NCI-H446 treated with DMSO at 0.1 percent for 48 hours (cell line): ENCODE data around the gene SLC7A4.
"Not testable (repeated sequence)": the region's sequence is repeated elsewhere in the genome, so short reads cannot be mapped to it uniquely, and the experiment has no call there.

Experiments used
- DNase-seq: peaks from one replicate; lab custom pipeline; 2025; lab: John Stamatoyannopoulos, UW

SLC7A4 gene

GRCh38 chr22:21041937-21042336, 9.6 kb upstream of the SLC7A4 start:
- no peak for DNase-seq

- DNase-seq = not testable (repeated sequence)
These were observed 6.8 kb upstream of the SLC7A4 start for GRCh38 chr22:21039158-21039557.

- no peak for DNase-seq
These were observed 6.0 kb upstream of the SLC7A4 start for GRCh38 chr22:21038405-21038804.

GRCh38 chr22:21034989-21035388, 2.6 kb upstream of the SLC7A4 start:
- DNase-seq = no peak

- no peak for DNase-seq
These were observed 1.5 kb upstream of the SLC7A4 start for GRCh38 chr22:21033895-21034294.

GRCh38 chr22:21032868-21033688, 717 bp upstream of the SLC7A4 start:
- no peak for DNase-seq

GRCh38 chr22:21031545-21032036, 770 bp downstream of the SLC7A4 start:
- no peak for DNase-seq

GRCh38 chr22:21030621-21031544, 1.5 kb downstream of the SLC7A4 start:
- no peak for DNase-seq

- no peak for DNase-seq
These were observed 2.3 kb downstream of the SLC7A4 start for GRCh38 chr22:21030032-21030431.

- DNase-seq = no peak
These were observed 2.8 kb downstream of the SLC7A4 start for GRCh38 chr22:21029486-21030025.

GRCh38 chr22:21028277-21029251, 3.8 kb downstream of the SLC7A4 start:
- no peak for DNase-seq

GRCh38 chr22:21026783-21027692, 5.3 kb downstream of the SLC7A4 start:
- DNase-seq = peak; percentile 30

- no peak for DNase-seq
These were observed 6.3 kb downstream of the SLC7A4 start for GRCh38 chr22:21025763-21026755.

- DNase-seq = no peak
These were observed 7.1 kb downstream of the SLC7A4 start for GRCh38 chr22:21025266-21025665.

- DNase-seq = no peak
These were observed 9.3 kb downstream of the SLC7A4 start for GRCh38 chr22:21022955-21023614.

GRCh38 chr22:21022507-21022906, 9.9 kb downstream of the SLC7A4 start:
- DNase-seq = no peak

GRCh38 chr22:21020802-21021429, 11.4 kb downstream of the SLC7A4 start:
- no peak for DNase-seq

GRCh38 chr22:21018314-21018713, 14.0 kb downstream of the SLC7A4 start:
- DNase-seq = no peak
